Right lobe of liver (tissue), 6 donors: ENCODE measurements around the gene GAN. TPM values are rescaled to one million over a fixed set of nuclear protein-coding genes. Genes with fewer than 3 reads are reported as not detected.

ENCODE experiments used
- ATAC-seq, 4 donors: fragments of 200-7000 bp; cut with Tn5 transposase; one replicate each; pipeline ENCODE4 v1.9.1; 2020; ENCODE audit warnings: mild to moderate bottlenecking in 4 of 4, moderate library complexity in 4 of 4
- DNase-seq, 3 donors: peaks; one replicate each; pipeline ENCODE4 v3.0.0-alpha.2; 2020
- H3K27ac ChIP-seq, 3 donors: fragments of 200-600 bp; one replicate each; pipeline ENCODE4 v1.8.0; 2022
- H3K27me3 ChIP-seq, 2 donors: fragments of 200-600 bp; one replicate each; pipeline ENCODE4 v1.8.0; 2022
- H3K36me3 ChIP-seq, 4 donors: fragments of 200-600 bp; sonication (generic) in 1 of 4; one replicate each; pipeline versions ENCODE4 v1.5.1 to v1.8.0; 2017 to 2022; ENCODE audit warnings: control low read depth in 1 of 4
- H3K4me1 ChIP-seq, 4 donors: fragments of 200-600 bp; sonication (generic) in 1 of 4; one replicate each; pipeline versions ENCODE4 v1.5.1 to v1.8.0; 2017 to 2022; ENCODE audit warnings: control low read depth in 1 of 4
- H3K4me3 ChIP-seq, 3 donors: fragments of 200-600 bp; one replicate each; pipeline ENCODE4 v1.8.0; 2022
- H3K9me3 ChIP-seq, 4 donors: fragments of 200-600 bp; sonication (generic) in 1 of 4; one replicate each; pipeline versions ENCODE4 v1.5.1 to v1.8.0; 2017 to 2022; ENCODE audit warnings: control low read depth in 1 of 4
- CTCF ChIP-seq, 4 donors: fragments of 200-600 bp in 3 of 4; fragments of 450-650 bp in 1 of 4; IDR thresholded peaks; one replicate each; pipeline versions ENCODE4 v1.5.1 to v1.8.0; 2016 to 2022; ENCODE audit warnings: antibody characterized with exemption in 4 of 4, mild to moderate bottlenecking in 2 of 4
- POLR2A ChIP-seq: fragments of 450-650 bp; IDR thresholded peaks from one replicate; pipeline ENCODE4 v1.6.1; 2017; ENCODE audit warnings: antibody characterized with exemption, mild to moderate bottlenecking
- WGBS: methylation state at CpG from one replicate; pipeline ENCODE4 v1.1.6; 2018; ENCODE audit warnings: low coverage, low lambda C conversion rate; ENCODE audit not compliant: insufficient coverage; ENCODE audit errors: missing lambda C conversion rate; 5-methylcytosine and 5-hydroxymethylcytosine counted together
- intact Hi-C, 2 donors: fragments of 100-400 bp; cut with DNase I; formaldehyde crosslinking; loops; one replicate each; pipeline versions ENCODE4 v1.11.2 to v1.14.1; 2022
- total RNA-seq, 6 experiments: library from RNA; depleted of rRNA in 2 of 6; stranded (reverse); fragments of >200 nt in 2 of 6; fragmentation: NEBNext Ultra II Directional in 3 of 6; extraction: Animal tissue kit (Norgen Biotek cat#: 25700) in 3 of 6; gene quantifications; one replicate each; pipeline versions ENCODE4 v1.1.0 to v1.2.4, GENCODE V29; 2016 to 2023
- donor health status: DM: no; HTN: yes; CAD: no.
- donor health status: DM: no; HTN: no; CAD: no.
- donor health status: DM: no; HTN: no; CAD: no.
- donor health status: DM: no; HTN: yes; CAD: no.
- donor health status: DM: no; HTN: yes; CAD: no.

Gene GAN
- total RNA-seq, 6 experiments from 2014 or later = 2.2 to 4.1 (median 3.4) TPM

DNA sequence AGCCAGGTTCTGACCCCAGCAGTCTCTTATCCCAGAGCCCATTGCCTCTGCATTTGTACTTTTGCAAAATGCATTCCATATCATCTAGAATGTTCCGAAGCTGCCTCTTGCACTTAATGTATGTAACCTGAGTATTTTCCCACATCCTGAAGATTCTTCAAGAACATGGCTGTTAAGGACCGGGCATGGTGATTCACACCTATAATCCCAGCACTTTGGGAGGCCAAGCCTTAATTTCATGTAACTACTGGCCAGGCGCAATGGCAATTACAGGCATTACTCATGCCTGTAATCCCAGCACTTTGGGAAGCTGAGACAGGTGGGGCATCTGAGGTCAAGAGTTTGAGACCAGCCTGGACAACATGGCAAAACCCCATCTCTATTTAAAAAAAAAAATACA, 31.7 kb upstream of the GAN start:
- intact Hi-C loops = no loop called here
- no peak overlapping the region for H3K4me3 ChIP-seq
- 94% methylated on average over 3 of the region's 3 CpGs for WGBS
- H3K27me3 ChIP-seq = no peaks in the 10 kb centered on the region
- ATAC-seq = no peak
- H3K36me3 ChIP-seq = no peaks in the 10 kb centered on the region
- no peaks in the 10 kb centered on the region for H3K4me1 ChIP-seq
- no peaks in the 10 kb centered on the region for H3K9me3 ChIP-seq
- TF ChIP-seq CTCF (IDR thresholded peaks at IDR 0.05) (no peak), POLR2A (no peak)
- no peak overlapping the region for H3K27ac ChIP-seq
- no peak for DNase-seq

DNA sequence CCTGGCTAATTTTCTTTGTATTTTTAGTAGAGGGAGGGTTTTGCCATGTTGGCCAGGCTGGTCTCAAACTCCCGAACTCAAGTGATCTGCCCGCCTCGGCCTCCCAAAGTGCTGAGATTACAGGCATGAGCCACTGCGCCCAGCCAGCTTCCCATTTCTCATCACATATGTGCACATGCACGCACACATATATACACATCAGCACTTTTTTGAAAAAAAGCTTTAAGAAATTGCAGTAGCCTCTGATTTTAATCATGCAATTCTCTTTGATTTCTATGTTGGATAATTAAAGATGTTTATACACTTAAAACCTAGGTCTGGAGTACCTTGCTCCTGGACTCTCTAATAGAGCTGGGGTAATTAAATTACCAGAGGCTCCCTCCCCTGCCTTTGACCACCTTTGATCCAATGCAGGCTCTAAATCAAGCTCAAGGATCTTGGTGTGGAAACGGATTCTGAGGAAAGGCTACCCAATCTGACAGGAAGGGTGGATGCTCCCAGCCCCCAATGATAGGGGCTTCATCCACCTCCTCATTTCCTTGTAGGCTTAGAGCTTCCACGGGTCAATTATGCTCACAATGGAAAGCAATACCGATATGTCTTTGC, 29.7 kb upstream of the GAN start:
- H3K9me3 ChIP-seq = no peaks in the 10 kb centered on the region
- 75% methylated on average over 8 of the region's 8 CpGs for WGBS
- H3K4me1 ChIP-seq = no peaks in the 10 kb centered on the region
- no peak overlapping the region for H3K27ac ChIP-seq
- no peaks in the 10 kb centered on the region for H3K27me3 ChIP-seq
- H3K36me3 ChIP-seq = no peaks in the 10 kb centered on the region
- intact Hi-C loops = no loop called here
- TF ChIP-seq CTCF (IDR thresholded peaks at IDR 0.05) = no peak
- no peak for TF ChIP-seq POLR2A
- no peak for ATAC-seq
- no peak overlapping the region for H3K4me3 ChIP-seq
- no peak for DNase-seq

GRCh38 chr16:81286190-81286589, 28.6 kb upstream of the GAN start:
- Histone ChIP-seq H3K9me3 (no peaks in the 10 kb centered on the region), H3K36me3 (no peaks in the 10 kb centered on the region), H3K4me1 (no peaks in the 10 kb centered on the region), H3K4me3 (no peak overlapping the region), H3K27ac (no peak overlapping the region), H3K27me3 (no peaks in the 10 kb centered on the region)
- no peak for TF ChIP-seq POLR2A
- TF ChIP-seq CTCF (IDR thresholded peaks at IDR 0.05) = no peak
- intact Hi-C loops = no loop called here
- 85% methylated on average over 1 of the region's 1 CpG for WGBS
- DNase-seq (no peak), ATAC-seq (no peak)

DNA sequence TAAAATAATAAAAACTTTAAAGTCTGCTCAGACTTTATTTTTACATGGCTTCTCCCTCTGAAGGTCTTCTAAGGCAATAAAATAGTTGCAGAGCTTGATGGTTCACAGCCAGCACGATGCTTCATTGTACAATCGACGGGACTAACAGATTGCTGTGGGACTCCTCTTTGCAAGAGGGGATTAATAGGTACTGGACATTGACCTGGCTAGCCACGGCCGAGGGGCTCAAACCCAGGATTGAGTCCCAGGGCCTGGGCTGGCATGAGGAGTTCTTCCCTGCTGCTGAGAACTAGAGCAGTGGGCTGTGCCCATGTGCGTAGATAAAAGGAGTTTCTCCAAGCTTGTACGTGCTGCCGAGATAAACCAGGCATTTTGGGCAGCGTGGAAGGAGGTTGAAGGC, 23.6 kb upstream of the GAN start:
- WGBS = 76% methylated on average over 4 of the region's 9 CpGs
- H3K27ac ChIP-seq = no peak overlapping the region

More for the DNA sequence above, 23.6 kb upstream of the GAN start:
- no peak for DNase-seq
- Histone ChIP-seq H3K4me3 (no peak overlapping the region), H3K27me3 (no peaks in the 10 kb centered on the region), H3K36me3 (no peaks in the 10 kb centered on the region), H3K4me1 (no peaks in the 10 kb centered on the region), H3K9me3 (no peaks in the 10 kb centered on the region)
- ATAC-seq = no peak
- TF ChIP-seq POLR2A (no peak), CTCF (IDR thresholded peaks at IDR 0.05) (no peak)
- intact Hi-C loops = no loop called here
